ENCODE data around the gene PACSIN3.

Gene PACSIN3

GRCh38 chr11:47147681-47148080 is 38.6 kb downstream of the PACSIN3 start:
- no peak for TF ChIP-seq CTCF (IDR thresholded peaks at IDR 0.05; ENCODE audit: unreplicated experiment in 3 of 3)
- Mint-ChIP-seq H3K4me3 (no peak overlapping the region), H3K9me3 (no peaks in the 10 kb centered on the region), H3K36me3 (ENCODE audit: low read depth) (peaks cover 15% of the 10 kb centered on the region), H3K27ac (no peak overlapping the region), H3K27me3 (ENCODE audit: low read depth) (no peaks in the 10 kb centered on the region), H3K4me1 (peaks cover 54% of the 10 kb centered on the region)

- H3K27ac Mint-ChIP-seq: no peak overlapping the region
Measured at GRCh38 chr11:47147250-47147649, 39.0 kb downstream of the PACSIN3 start.

GRCh38 chr11:47144541-47144940 is 41.7 kb downstream of the PACSIN3 start:
- H3K27me3 Mint-ChIP-seq (ENCODE audit: low read depth): no peaks in the 10 kb centered on the region

More at GRCh38 chr11:47147250-47147649, 39.0 kb downstream of the PACSIN3 start:
- H3K9me3 Mint-ChIP-seq: no peaks in the 10 kb centered on the region
- peaks cover 55% of the 10 kb centered on the region for H3K4me1 Mint-ChIP-seq
- peaks cover 15% of the 10 kb centered on the region for H3K36me3 Mint-ChIP-seq (ENCODE audit: low read depth)
- no peaks in the 10 kb centered on the region for H3K27me3 Mint-ChIP-seq (ENCODE audit: low read depth)
- no peak overlapping the region for H3K4me3 Mint-ChIP-seq
- no peak for TF ChIP-seq CTCF (IDR thresholded peaks at IDR 0.05; ENCODE audit: unreplicated experiment in 3 of 3)

GRCh38 chr11:47143322-47143721 is 42.9 kb downstream of the PACSIN3 start:
- H3K4me1 Mint-ChIP-seq: peaks cover 33% of the 10 kb centered on the region
- H3K9me3 Mint-ChIP-seq: no peaks in the 10 kb centered on the region
- no peak for TF ChIP-seq CTCF (IDR thresholded peaks at IDR 0.05; ENCODE audit: unreplicated experiment in 3 of 3)
- H3K4me3 Mint-ChIP-seq: no peak overlapping the region
- H3K27me3 Mint-ChIP-seq (ENCODE audit: low read depth): no peaks in the 10 kb centered on the region
- peak overlapping the region; percentile 38 to 80 (median 45) for H3K27ac Mint-ChIP-seq
- H3K36me3 Mint-ChIP-seq (ENCODE audit: low read depth): peaks cover 7% of the 10 kb centered on the region

More at GRCh38 chr11:47144541-47144940, 41.7 kb downstream of the PACSIN3 start:
- no peaks in the 10 kb centered on the region for H3K9me3 Mint-ChIP-seq
- H3K4me3 Mint-ChIP-seq: no peak overlapping the region
- H3K36me3 Mint-ChIP-seq (ENCODE audit: low read depth): peaks cover 5% of the 10 kb centered on the region
- peaks cover 45% of the 10 kb centered on the region for H3K4me1 Mint-ChIP-seq
- no peak for TF ChIP-seq CTCF (IDR thresholded peaks at IDR 0.05; ENCODE audit: unreplicated experiment in 3 of 3)
- no peak overlapping the region for H3K27ac Mint-ChIP-seq

- no peak overlapping the region for H3K4me3 Mint-ChIP-seq
- H3K4me1 Mint-ChIP-seq: peaks cover 15% of the 10 kb centered on the region
Measured at GRCh38 chr11:47139878-47140277, 46.4 kb downstream of the PACSIN3 start.

More at GRCh38 chr11:47139878-47140277, 46.4 kb downstream of the PACSIN3 start:
- TF ChIP-seq CTCF (IDR thresholded peaks at IDR 0.05; ENCODE audit: unreplicated experiment in 3 of 3): no peak
- Mint-ChIP-seq H3K27ac (no peak overlapping the region), H3K36me3 (ENCODE audit: low read depth) (peaks cover 22% of the 10 kb centered on the region), H3K27me3 (ENCODE audit: low read depth) (no peaks in the 10 kb centered on the region), H3K9me3 (no peaks in the 10 kb centered on the region)

Data from nephron (organoid).